ENCODE data around the gene CYP11A1.

GRCh38 chr15:74384881-74385643, 17.6 kb upstream of the CYP11A1 start:
- TF ChIP-seq POLR2A (IDR thresholded peaks at IDR 0.05; ENCODE audit: low read depth, low read length): no peak
- no peak for TF ChIP-seq POLR2AphosphoS5 (IDR thresholded peaks at IDR 0.05; ENCODE audit: low read depth, low read length)
- TF ChIP-seq POU2F2 (IDR thresholded peaks at IDR 0.05; ENCODE audit: low read depth, low read length): no peak; the same call in none of the 2 replicates
